HG02571 (cell line): Measurements from ENCODE around the gene P2RY6.

Source experiments
- ATAC-seq: cut with Tn5 transposase; IDR thresholded peaks from one replicate; pipeline ENCODE4 v1.9.1; 2021; ENCODE audit warnings: mild to moderate bottlenecking, moderate library complexity; ENCODE audit not compliant: unreplicated experiment

The P2RY6 gene

GRCh38 chr11:73314117-73314961, 42.2 kb downstream of the P2RY6 start:
- no peak for ATAC-seq

GRCh38 chr11:73315293-73316020, 43.3 kb downstream of the P2RY6 start:
- no peak for ATAC-seq

GRCh38 chr11:73316422-73316821, 44.3 kb downstream of the P2RY6 start:
- ATAC-seq: no peak

GRCh38 chr11:73317373-73317772, 45.2 kb downstream of the P2RY6 start:
- ATAC-seq: no peak

GRCh38 chr11:73317803-73318202, 45.7 kb downstream of the P2RY6 start:
- no peak for ATAC-seq

GRCh38 chr11:73318501-73319011, 46.4 kb downstream of the P2RY6 start:
- ATAC-seq: no peak

GRCh38 chr11:73320763-73321603, 48.8 kb downstream of the P2RY6 start:
- ATAC-seq: no peak

- no peak for ATAC-seq
Measured at GRCh38 chr11:73321604-73322381, 49.7 kb downstream of the P2RY6 start.

GRCh38 chr11:73322382-73323306, 50.5 kb downstream of the P2RY6 start:
- ATAC-seq: no peak

GRCh38 chr11:73323464-73323863, 51.3 kb downstream of the P2RY6 start:
- ATAC-seq: no peak

- no peak for ATAC-seq
Measured at GRCh38 chr11:73324116-73324515, 52.0 kb downstream of the P2RY6 start.

- no peak for ATAC-seq
Measured at GRCh38 chr11:73324665-73325035, 52.5 kb downstream of the P2RY6 start.

GRCh38 chr11:73325036-73325981, 53.2 kb downstream of the P2RY6 start:
- ATAC-seq: peak; percentile 61

- ATAC-seq: no peak
Measured at GRCh38 chr11:73326929-73327811, 55.0 kb downstream of the P2RY6 start.

- ATAC-seq: no peak
Measured at GRCh38 chr11:73327812-73328364, 55.8 kb downstream of the P2RY6 start.

GRCh38 chr11:73330569-73331093, 58.5 kb downstream of the P2RY6 start:
- no peak for ATAC-seq
